Neural cell (in vitro differentiated cells): Measurements from ENCODE around the gene DCAF7.

Experiments used
- RAD21 ChIP-seq: fragments of 450-650 bp; conservative IDR thresholded peaks from 2 replicates; pipeline ENCODE4 v1.6.1; 2014; ENCODE audit warnings: antibody characterized with exemption, mild to moderate bottlenecking, moderate library complexity
- TAF1 ChIP-seq: IDR thresholded peaks from 2 replicates; pipeline ENCODE4 v1.6.1; 2012; ENCODE audit warnings: low read depth
- TF ChIP-seq, protein P1 (sequence below): fragments of 450-650 bp; IDR thresholded peaks from 2 replicates; pipeline ENCODE4 v1.5.1; 2014; ENCODE audit warnings: antibody characterized with exemption, mild to moderate bottlenecking, moderate library complexity; ENCODE audit not compliant: poor library complexity, severe bottlenecking
- TF ChIP-seq, protein P2 (sequence below): IDR thresholded peaks from 2 replicates; pipeline ENCODE4 v1.6.1; 2012; ENCODE audit warnings: borderline replicate concordance

DNA sequence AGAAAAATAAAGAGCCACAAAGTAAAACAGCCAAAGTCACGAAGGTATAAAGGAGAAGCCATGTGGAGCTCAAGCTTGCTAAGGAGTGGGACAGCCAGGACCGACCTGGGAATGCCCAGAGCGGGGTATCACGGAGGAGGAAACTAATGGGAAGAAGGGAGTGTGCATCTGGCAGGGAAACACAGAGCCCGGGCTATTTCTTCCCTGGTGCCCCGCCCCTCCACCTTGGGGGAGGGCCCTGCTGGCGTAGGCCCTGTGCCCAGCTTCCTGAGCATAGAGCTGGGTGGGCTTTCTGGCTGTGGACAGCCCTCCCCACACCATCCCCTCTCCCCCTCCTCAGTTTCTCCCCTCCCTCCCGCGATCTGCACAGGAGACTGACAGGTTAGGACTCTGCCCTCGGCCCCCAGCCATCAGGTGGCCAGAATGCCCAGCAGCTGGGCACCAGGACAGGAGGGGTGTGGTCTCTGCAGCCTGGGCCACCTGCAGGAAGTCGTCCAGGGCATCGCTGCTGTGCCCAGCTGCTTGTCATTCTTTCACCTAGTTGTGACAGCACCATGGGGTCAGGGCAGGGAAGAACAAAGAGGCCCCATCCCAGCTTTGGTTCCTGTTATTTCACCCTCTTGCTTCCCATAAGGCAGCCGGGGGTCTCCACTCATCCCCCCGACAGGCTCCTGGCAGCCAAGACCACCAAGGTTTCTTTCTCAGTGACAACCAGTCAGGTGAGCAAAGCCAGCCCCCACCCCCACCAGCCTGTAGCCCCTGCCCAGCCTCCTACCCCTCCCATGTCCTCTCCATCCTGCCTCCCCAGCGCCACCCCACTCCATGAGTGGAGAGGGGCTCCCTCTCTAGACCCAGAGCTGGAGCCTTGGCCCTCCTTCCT, 7.1 kb upstream of the DCAF7 start:
- no peak for TF ChIP-seq TAF1
- TF ChIP-seq, protein P1, sequence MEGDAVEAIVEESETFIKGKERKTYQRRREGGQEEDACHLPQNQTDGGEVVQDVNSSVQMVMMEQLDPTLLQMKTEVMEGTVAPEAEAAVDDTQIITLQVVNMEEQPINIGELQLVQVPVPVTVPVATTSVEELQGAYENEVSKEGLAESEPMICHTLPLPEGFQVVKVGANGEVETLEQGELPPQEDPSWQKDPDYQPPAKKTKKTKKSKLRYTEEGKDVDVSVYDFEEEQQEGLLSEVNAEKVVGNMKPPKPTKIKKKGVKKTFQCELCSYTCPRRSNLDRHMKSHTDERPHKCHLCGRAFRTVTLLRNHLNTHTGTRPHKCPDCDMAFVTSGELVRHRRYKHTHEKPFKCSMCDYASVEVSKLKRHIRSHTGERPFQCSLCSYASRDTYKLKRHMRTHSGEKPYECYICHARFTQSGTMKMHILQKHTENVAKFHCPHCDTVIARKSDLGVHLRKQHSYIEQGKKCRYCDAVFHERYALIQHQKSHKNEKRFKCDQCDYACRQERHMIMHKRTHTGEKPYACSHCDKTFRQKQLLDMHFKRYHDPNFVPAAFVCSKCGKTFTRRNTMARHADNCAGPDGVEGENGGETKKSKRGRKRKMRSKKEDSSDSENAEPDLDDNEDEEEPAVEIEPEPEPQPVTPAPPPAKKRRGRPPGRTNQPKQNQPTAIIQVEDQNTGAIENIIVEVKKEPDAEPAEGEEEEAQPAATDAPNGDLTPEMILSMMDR: no peak
- TF ChIP-seq RAD21: no peak
- TF ChIP-seq, protein P2, sequence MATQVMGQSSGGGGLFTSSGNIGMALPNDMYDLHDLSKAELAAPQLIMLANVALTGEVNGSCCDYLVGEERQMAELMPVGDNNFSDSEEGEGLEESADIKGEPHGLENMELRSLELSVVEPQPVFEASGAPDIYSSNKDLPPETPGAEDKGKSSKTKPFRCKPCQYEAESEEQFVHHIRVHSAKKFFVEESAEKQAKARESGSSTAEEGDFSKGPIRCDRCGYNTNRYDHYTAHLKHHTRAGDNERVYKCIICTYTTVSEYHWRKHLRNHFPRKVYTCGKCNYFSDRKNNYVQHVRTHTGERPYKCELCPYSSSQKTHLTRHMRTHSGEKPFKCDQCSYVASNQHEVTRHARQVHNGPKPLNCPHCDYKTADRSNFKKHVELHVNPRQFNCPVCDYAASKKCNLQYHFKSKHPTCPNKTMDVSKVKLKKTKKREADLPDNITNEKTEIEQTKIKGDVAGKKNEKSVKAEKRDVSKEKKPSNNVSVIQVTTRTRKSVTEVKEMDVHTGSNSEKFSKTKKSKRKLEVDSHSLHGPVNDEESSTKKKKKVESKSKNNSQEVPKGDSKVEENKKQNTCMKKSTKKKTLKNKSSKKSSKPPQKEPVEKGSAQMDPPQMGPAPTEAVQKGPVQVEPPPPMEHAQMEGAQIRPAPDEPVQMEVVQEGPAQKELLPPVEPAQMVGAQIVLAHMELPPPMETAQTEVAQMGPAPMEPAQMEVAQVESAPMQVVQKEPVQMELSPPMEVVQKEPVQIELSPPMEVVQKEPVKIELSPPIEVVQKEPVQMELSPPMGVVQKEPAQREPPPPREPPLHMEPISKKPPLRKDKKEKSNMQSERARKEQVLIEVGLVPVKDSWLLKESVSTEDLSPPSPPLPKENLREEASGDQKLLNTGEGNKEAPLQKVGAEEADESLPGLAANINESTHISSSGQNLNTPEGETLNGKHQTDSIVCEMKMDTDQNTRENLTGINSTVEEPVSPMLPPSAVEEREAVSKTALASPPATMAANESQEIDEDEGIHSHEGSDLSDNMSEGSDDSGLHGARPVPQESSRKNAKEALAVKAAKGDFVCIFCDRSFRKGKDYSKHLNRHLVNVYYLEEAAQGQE: no peak
